MCF 10A (cell line): Measurements from ENCODE around the gene AK5. TPM values are rescaled to one million over a fixed set of nuclear protein-coding genes. Genes with fewer than 3 reads are reported as not detected.

ENCODE experiments used
- BruUV-seq: library from RNA; stranded (reverse); fragments of 400-500 nt; replicated peaks from 2 replicates; lab custom pipeline; 2021; lab: Mats Ljungman, UMichigan
- CTCF ChIA-PET: fragments of 300-600 bp; sonication (Branson Sonifier 250); formaldehyde crosslinking; extraction: SDS; loops from one replicate; lab custom pipeline; 2021; ENCODE audit warnings: antibody characterized with exemption, inconsistent platforms; lab: Yijun Ruan, JAX
- POLR2A ChIA-PET: fragments of 300-600, 350-650 bp; sonication (Branson Sonifier 250); formaldehyde crosslinking; extraction: SDS; loops from one replicate; lab custom pipeline; 2020; ENCODE audit warnings: antibody characterized with exemption, inconsistent platforms; lab: Yijun Ruan, JAX
- DNase-seq: peaks from one replicate; pipeline ENCODE4 v3.0.0-alpha.2; 2018; ENCODE audit not compliant: unreplicated experiment
- H3K27ac Mint-ChIP-seq: one replicate; pipeline ENCODE4 v1.8.0; 2022; ENCODE audit warnings: mild to moderate bottlenecking, low read depth, mixed read lengths; ENCODE audit not compliant: unreplicated experiment
- H3K27me3 Mint-ChIP-seq: one replicate; pipeline ENCODE4 v1.8.0; 2022; ENCODE audit warnings: mixed read lengths; ENCODE audit not compliant: insufficient read depth, unreplicated experiment
- H3K36me3 Mint-ChIP-seq: one replicate; pipeline ENCODE4 v1.8.0; 2022; ENCODE audit warnings: mild to moderate bottlenecking, moderate library complexity, mixed read lengths; ENCODE audit not compliant: insufficient read depth, unreplicated experiment
- H3K4me1 Mint-ChIP-seq: one replicate; pipeline ENCODE4 v1.8.0; 2022; ENCODE audit warnings: mixed read lengths; ENCODE audit not compliant: insufficient read depth, unreplicated experiment
- H3K4me3 Mint-ChIP-seq: one replicate; pipeline ENCODE4 v1.8.0; 2022; ENCODE audit warnings: mild to moderate bottlenecking, moderate library complexity, mixed read lengths; ENCODE audit not compliant: unreplicated experiment
- H3K9me3 Mint-ChIP-seq: one replicate; pipeline ENCODE4 v1.8.0; 2022; ENCODE audit warnings: mixed read lengths; ENCODE audit not compliant: unreplicated experiment
- CTCF ChIP-seq: fragments of 200-600 bp; IDR thresholded peaks from one replicate; pipeline ENCODE4 v1.8.0; 2022; ENCODE audit warnings: antibody characterized with exemption, mild to moderate bottlenecking; ENCODE audit not compliant: unreplicated experiment
- intact Hi-C: fragments of 100-400 bp; cut with micrococcal nuclease; formaldehyde crosslinking; loops from 2 replicates; pipeline ENCODE4 v1.14.1; 2022
- total RNA-seq: library from RNA; stranded (reverse); gene quantifications from 2 replicates; pipeline ENCODE4 v1.2.3, GENCODE V29; 2022

The AK5 gene
- total RNA-seq, 1 experiment from 2014 or later = not detected

- no peak for TF ChIP-seq CTCF
- BruUV-seq = no TSS peak
- intact Hi-C loops = no loop called here
- ChIA-PET POLR2A (no interaction called here), CTCF (no interaction called here)
- no peaks in the 10 kb centered on the region for H3K9me3 Mint-ChIP-seq
- no peak for DNase-seq
- H3K27ac Mint-ChIP-seq = no peak overlapping the region
- no peaks in the 10 kb centered on the region for H3K4me1 Mint-ChIP-seq
- no peaks in the 10 kb centered on the region for H3K36me3 Mint-ChIP-seq
- H3K4me3 Mint-ChIP-seq = no peak overlapping the region
- peaks cover 18% of the 10 kb centered on the region for H3K27me3 Mint-ChIP-seq
These were observed 105.7 kb downstream of the AK5 start for GRCh38 chr1:77387553-77387952.

DNA sequence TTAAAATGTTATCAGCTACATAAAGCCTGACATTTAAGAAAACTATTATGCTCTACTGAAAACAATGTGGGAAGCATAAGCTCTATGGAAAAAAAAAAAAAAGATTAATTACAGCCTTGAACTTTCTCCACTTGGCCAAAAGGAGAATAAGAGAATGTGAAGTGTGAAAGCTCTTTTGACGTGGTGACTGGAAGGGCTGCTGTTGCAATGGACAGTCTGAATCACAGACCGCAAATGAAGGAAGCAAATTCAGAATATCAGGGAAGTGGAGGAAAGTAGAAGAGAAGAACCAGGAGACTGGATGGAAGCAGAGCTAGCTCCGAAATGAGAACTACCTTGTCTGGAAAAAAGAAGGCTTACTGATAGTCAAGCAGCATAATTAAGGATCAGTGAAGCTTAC, 106.8 kb downstream of the AK5 start:
- Mint-ChIP-seq H3K9me3 (no peaks in the 10 kb centered on the region), H3K4me1 (no peaks in the 10 kb centered on the region), H3K27ac (no peak overlapping the region), H3K36me3 (no peaks in the 10 kb centered on the region), H3K27me3 (peaks cover 18% of the 10 kb centered on the region), H3K4me3 (no peak overlapping the region)
- no TSS peak for BruUV-seq
- POLR2A ChIA-PET = no interaction called here
- TF ChIP-seq CTCF = no peak
- CTCF ChIA-PET = no interaction called here
- no peak for DNase-seq
- intact Hi-C loops = no loop called here

GRCh38 chr1:77392486-77392885, 110.7 kb downstream of the AK5 start:
- no peak overlapping the region for H3K27ac Mint-ChIP-seq
- no TSS peak for BruUV-seq

GRCh38 chr1:77394166-77394565, 112.3 kb downstream of the AK5 start:
- no peaks in the 10 kb centered on the region for H3K36me3 Mint-ChIP-seq
- H3K4me3 Mint-ChIP-seq = no peak overlapping the region
- no peak overlapping the region for H3K27ac Mint-ChIP-seq
- H3K27me3 Mint-ChIP-seq = peaks cover 17% of the 10 kb centered on the region
- peaks cover 5% of the 10 kb centered on the region for H3K4me1 Mint-ChIP-seq
- intact Hi-C loops = no loop called here
- TF ChIP-seq CTCF = no peak
- DNase-seq = no peak
- no peaks in the 10 kb centered on the region for H3K9me3 Mint-ChIP-seq
- POLR2A ChIA-PET = no interaction called here
- CTCF ChIA-PET = interaction anchor here (1.6 kb wide), 1 partner anchor 139 kb away, joined by 5 read pairs; no protein-coding TSS in a partner anchor
- BruUV-seq = no TSS peak

More at GRCh38 chr1:77392486-77392885, 110.7 kb downstream of the AK5 start:
- ChIA-PET POLR2A (no interaction called here), CTCF (interaction anchor here (0.7 kb wide), 1 partner anchor 239 kb away, joined by 3 read pairs; no protein-coding TSS in a partner anchor)
- intact Hi-C loops = no loop called here
- Mint-ChIP-seq H3K9me3 (no peaks in the 10 kb centered on the region), H3K4me3 (no peak overlapping the region), H3K4me1 (peaks cover 5% of the 10 kb centered on the region), H3K36me3 (no peaks in the 10 kb centered on the region), H3K27me3 (peaks cover 29% of the 10 kb centered on the region)
- no peak for DNase-seq
- TF ChIP-seq CTCF = no peak
